A549 (cell line): ENCODE results near the gene MFSD8. TPM values are rescaled to one million over a fixed set of nuclear protein-coding genes. Genes with fewer than 3 reads are reported as not detected.

Experiments
- ATAC-seq, 2 experiments: fragments of 200-7000 bp in 1 of 2; fragments of >200 bp in 1 of 2; cut with Nextera tagmentation in 1 of 2; cut with Tn5 transposase in 1 of 2; 3 replicates each; pipeline versions ENCODE4 v1.8.0 to v1.9.1; 2018 to 2020; ENCODE audit warnings: mild to moderate bottlenecking in 1 of 2, moderate library complexity in 1 of 2
- CTCF ChIA-PET: fragments of 300-600 bp; sonication (Branson Sonifier 250); formaldehyde crosslinking; extraction: SDS; loops from one replicate; lab custom pipeline; 2021; ENCODE audit warnings: antibody characterized with exemption, inconsistent platforms; lab: Yijun Ruan, JAX
- POLR2A ChIA-PET: fragments of 350-600 bp; formaldehyde crosslinking; extraction: SDS; loops from one replicate; lab custom pipeline; 2021; ENCODE audit warnings: antibody characterized with exemption, inconsistent platforms; lab: Yijun Ruan, JAX
- DNase-seq, 2 experiments: peaks; one replicate each; pipeline versions ENCODE4 v3.0.0 to v3.0.0-alpha.2; 2011 to 2016; ENCODE audit warnings: low read depth in 1 of 2, low spot score in 1 of 2
- FAIRE-seq: peaks from 2 replicates; lab custom pipeline; 2011; peaks lifted over from hg19 to GRCh38; lab: Jason Lieb, UNC
- H3K27ac ChIP-seq, 2 experiments: fragments of >200 bp; sonication (Bioruptor Twin); formaldehyde crosslinking; 3 replicates each; pipeline ENCODE4 v1.5.1; 2016 to 2017
- H3K4me1 ChIP-seq: fragments of >200 bp; sonication (Bioruptor Twin); formaldehyde crosslinking; 3 replicates; pipeline ENCODE4 v1.6.1; 2016
- H3K4me2 ChIP-seq: fragments of >200 bp; sonication (Bioruptor Twin); formaldehyde crosslinking; 3 replicates; pipeline ENCODE4 v1.6.1; 2016
- H3K4me3 ChIP-seq: fragments of >200 bp; sonication (Bioruptor Twin); formaldehyde crosslinking; 3 replicates; pipeline ENCODE4 v1.5.1; 2016
- H3K9me3 ChIP-seq: fragments of >200 bp; sonication (Bioruptor Twin); formaldehyde crosslinking; 3 replicates; pipeline ENCODE4 v1.6.1; 2016
- ATOH8 ChIP-seq: fragments of 250-450 bp; sonication (Bioruptor Pico); IDR thresholded peaks from 2 replicates; pipeline ENCODE4 v1.5.0; 2020; ENCODE audit warnings: low read depth, mild to moderate bottlenecking, moderate library complexity
- BCL3 ChIP-seq: fragments of >200 bp; sonication (Bioruptor Twin); formaldehyde crosslinking; IDR thresholded peaks from 3 replicates; pipeline ENCODE4 v1.6.1; 2016
- CBX8 ChIP-seq: fragments of 200-600 bp; sonication (generic); IDR thresholded peaks from 2 replicates; pipeline ENCODE4 v1.6.1; 2016
- CTCF ChIP-seq: fragments of >200 bp; sonication (Bioruptor Twin); formaldehyde crosslinking; IDR thresholded peaks from 3 replicates; pipeline ENCODE4 v1.5.1; 2016
- E2F6 ChIP-seq: IDR thresholded peaks from 2 replicates; pipeline ENCODE4 v1.6.1; 2012; ENCODE audit warnings: low read depth, borderline replicate concordance
- EHMT2 ChIP-seq: fragments of 200-600 bp; sonication (generic); IDR thresholded peaks from 2 replicates; pipeline ENCODE4 v1.6.1; 2016; ENCODE audit warnings: antibody characterized with exemption, low read depth, mild to moderate bottlenecking, moderate library complexity
- EP300 ChIP-seq, 2 experiments: fragments of >200 bp; sonication (Bioruptor Twin); formaldehyde crosslinking; IDR thresholded peaks; 2 replicates in 1 of 2; 3 replicates in 1 of 2; pipeline ENCODE4 v1.6.1; 2016 to 2017
- FOSB ChIP-seq: fragments of 250-450 bp; sonication (Bioruptor Pico); IDR thresholded peaks from 2 replicates; pipeline ENCODE4 v1.5.0; 2020; ENCODE audit warnings: mild to moderate bottlenecking, moderate library complexity
- FOSL2 ChIP-seq, 2 experiments: fragments of 450-650 bp in 1 of 2; fragments of >200 bp in 1 of 2; sonication (Bioruptor Twin) in 1 of 2; formaldehyde crosslinking; IDR thresholded peaks; 2 replicates each; pipeline versions ENCODE4 v1.5.0 to v1.6.1; 2016 to 2020; ENCODE audit warnings: mild to moderate bottlenecking in 1 of 2, moderate library complexity in 1 of 2
- FOXS1 ChIP-seq: fragments of 250-450 bp; sonication (Bioruptor Pico); IDR thresholded peaks from 2 replicates; pipeline ENCODE4 v1.5.0; 2020; ENCODE audit warnings: mild to moderate bottlenecking, moderate library complexity
- KDM5A ChIP-seq: fragments of 200-600 bp; sonication (generic); IDR thresholded peaks from 2 replicates; pipeline ENCODE4 v1.6.1; 2016; ENCODE audit warnings: antibody characterized with exemption, mild to moderate bottlenecking
- RARB ChIP-seq: fragments of 250-450 bp; sonication (Bioruptor Pico); IDR thresholded peaks from 2 replicates; pipeline ENCODE4 v1.8.0; 2021; ENCODE audit warnings: mild to moderate bottlenecking, moderate library complexity
- RCOR1 ChIP-seq: fragments of 150-350 bp; IDR thresholded peaks from 2 replicates; pipeline ENCODE4 v1.6.1; 2014; ENCODE audit warnings: antibody characterized with exemption, low read length, low read depth
- REST ChIP-seq: fragments of 200-600 bp; sonication (generic); IDR thresholded peaks from 2 replicates; pipeline ENCODE4 v1.6.1; 2016; ENCODE audit warnings: antibody characterized with exemption, mild to moderate bottlenecking, moderate library complexity
- RFX5 ChIP-seq: fragments of 450-650 bp; IDR thresholded peaks from 2 replicates; pipeline ENCODE4 v1.7.1; 2014; ENCODE audit warnings: antibody characterized with exemption, mild to moderate bottlenecking, moderate library complexity
- SMC3 ChIP-seq: fragments of >200 bp; sonication (Bioruptor Twin); formaldehyde crosslinking; IDR thresholded peaks from 3 replicates; pipeline ENCODE4 v1.6.1; 2018; ENCODE audit warnings: inconsistent platforms
- ZFP36 ChIP-seq: fragments of 450-650 bp; IDR thresholded peaks from 2 replicates; pipeline ENCODE4 v1.6.1; 2014; ENCODE audit warnings: borderline replicate concordance; ENCODE audit not compliant: partially characterized antibody
- WGBS: methylation state at CpG from one replicate; pipeline ENCODE4 v1.1.6; 2017; ENCODE audit errors: missing lambda C conversion rate; 5-methylcytosine and 5-hydroxymethylcytosine counted together
- polyA plus RNA-seq, 4 experiments: library from polyadenylated mRNA; depleted of rRNA in 3 of 4; stranded (reverse); fragments of >200 nt; fragmentation: RNase III in 1 of 4; extraction: RNeasy Plus Mini Kit Qiagen cat#74134 plus additional on column Dnase treatment in 1 of 4; gene quantifications; 2 replicates in 3 of 4; 3 replicates in 1 of 4; pipeline ENCODE4 v1.2.3, GENCODE V29; 2011 to 2017

The MFSD8 gene
- polyA plus RNA-seq, 2 of the 4 experiments (the other 2 are of a cell fraction): 10.1 to 22.3 TPM

- DNase-seq: no peak
- WGBS: 81% methylated on average over 1 of the region's 1 CpG
- TF ChIP-seq E2F6: no peak
- no peak for TF ChIP-seq BCL3
- no peak for TF ChIP-seq RFX5
- TF ChIP-seq EP300 (IDR thresholded peaks at IDR 0.05): no peak
- TF ChIP-seq FOSB (CRISPR knock-in tag): no peak
- TF ChIP-seq ATOH8 (CRISPR knock-in tag): no peak
- no peaks in the 10 kb centered on the region for H3K9me3 ChIP-seq
- ATAC-seq: no peak
- no peak overlapping the region for H3K27ac ChIP-seq
- POLR2A ChIA-PET: no interaction called here
- H3K4me1 ChIP-seq: peaks cover 22% of the 10 kb centered on the region; the same call in 2 of the 3 replicates
- no peak overlapping the region for H3K4me3 ChIP-seq
- CTCF ChIA-PET: interaction anchor here (0.8 to 4.7 kb wide), 4 partner anchors 16 to 30 kb away, joined by 3 to 18 read pairs (median 4); no protein-coding TSS in a partner anchor
- FAIRE-seq: no peak
- H3K4me2 ChIP-seq: peak overlapping the region; percentile 21; the same call in 2 of the 3 replicates
These were observed 2.3 kb upstream of the MFSD8 start for GRCh38 chr4:127967141-127967775.

GRCh38 chr4:127965803-127966175 is 816 bp upstream of the MFSD8 start:
- H3K27ac ChIP-seq: peak overlapping the region; percentile 81 to 94
- peak overlapping the region; percentile 63 for H3K4me3 ChIP-seq
- DNase-seq: peak; percentile 25 to 42
- ATAC-seq: peak; percentile 51 to 66
- peak overlapping the region; percentile 88 for H3K4me2 ChIP-seq
- H3K4me1 ChIP-seq: peaks cover 22% of the 10 kb centered on the region; the same call in 2 of the 3 replicates
- CTCF ChIA-PET: interaction anchor here (0.7 to 4.7 kb wide), 9 partner anchors 11 to 156 kb away, joined by 3 to 18 read pairs (median 4); no protein-coding TSS in a partner anchor
- no peaks in the 10 kb centered on the region for H3K9me3 ChIP-seq
- WGBS: 0% methylated on average over 3 of the region's 15 CpGs
- POLR2A ChIA-PET: interaction anchor here (0.7 to 1.9 kb wide), 11 partner anchors 9 to 847 kb away, joined by 3 to 24 read pairs (median 5); partner anchors contain the start of genes HSPA4L, LARP1B and PLK4
- no peak for FAIRE-seq
- TF ChIP-seq EP300 (IDR thresholded peaks at IDR 0.05) (no peak), CBX8 (no peak), FOSL2 (IDR thresholded peaks at IDR 0.05) (no peak), FOSL2 (CRISPR knock-in tag; IDR thresholded peaks at IDR 0.05) (no peak), RCOR1 (no peak), KDM5A (no peak), ZFP36 (no peak), EHMT2 (no peak), SMC3 (no peak), REST (no peak), CTCF (no peak), RARB (no peak), FOXS1 (CRISPR knock-in tag) (no peak)
- TF ChIP-seq, all 56 proteins: peak for 0
